Transverse colon (tissue), 4 donors: ENCODE results near the gene SNRPE.

Experiments
- POLR2AphosphoS5 ChIP-seq, 3 donors: sonication (generic); formaldehyde crosslinking; IDR thresholded peaks; one replicate each; pipeline ENCODE4 v1.6.1; 2016; ENCODE audit warnings: antibody characterized with exemption in 3 of 3
- TF ChIP-seq, protein P1 (sequence below), 5 experiments: fragments of 200-600 bp in 3 of 5; fragments of 450-650 bp in 2 of 5; sonication (generic) in 3 of 5; IDR thresholded peaks; 1 replicate in 2 of 5; 2 replicates in 3 of 5; pipeline ENCODE4 v1.5.1; 2016 to 2017; ENCODE audit warnings: antibody characterized with exemption in 5 of 5, inconsistent platforms in 3 of 5, mild to moderate bottlenecking in 2 of 5, moderate library complexity in 1 of 5

DNA sequence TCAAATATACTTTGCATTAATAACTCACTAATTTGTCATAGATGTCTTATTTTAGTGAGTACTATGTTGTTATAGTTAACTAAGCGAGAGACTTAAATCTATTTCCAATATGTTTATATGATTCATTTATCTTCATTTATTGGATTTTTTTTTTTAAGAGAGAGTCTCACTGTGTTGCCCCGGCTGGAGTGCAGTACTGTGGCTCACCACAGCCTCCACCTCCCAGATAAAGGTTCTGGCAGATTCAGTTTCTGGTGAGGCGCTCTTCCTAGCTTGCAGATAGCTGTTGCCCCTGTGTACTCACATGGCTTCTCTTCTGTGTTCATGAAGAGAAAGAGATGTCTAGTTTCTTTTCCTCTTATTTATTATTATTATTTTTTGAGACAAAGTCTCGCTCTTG lies 43.9 kb downstream of the SNRPE start:
- TF ChIP-seq, protein P1, sequence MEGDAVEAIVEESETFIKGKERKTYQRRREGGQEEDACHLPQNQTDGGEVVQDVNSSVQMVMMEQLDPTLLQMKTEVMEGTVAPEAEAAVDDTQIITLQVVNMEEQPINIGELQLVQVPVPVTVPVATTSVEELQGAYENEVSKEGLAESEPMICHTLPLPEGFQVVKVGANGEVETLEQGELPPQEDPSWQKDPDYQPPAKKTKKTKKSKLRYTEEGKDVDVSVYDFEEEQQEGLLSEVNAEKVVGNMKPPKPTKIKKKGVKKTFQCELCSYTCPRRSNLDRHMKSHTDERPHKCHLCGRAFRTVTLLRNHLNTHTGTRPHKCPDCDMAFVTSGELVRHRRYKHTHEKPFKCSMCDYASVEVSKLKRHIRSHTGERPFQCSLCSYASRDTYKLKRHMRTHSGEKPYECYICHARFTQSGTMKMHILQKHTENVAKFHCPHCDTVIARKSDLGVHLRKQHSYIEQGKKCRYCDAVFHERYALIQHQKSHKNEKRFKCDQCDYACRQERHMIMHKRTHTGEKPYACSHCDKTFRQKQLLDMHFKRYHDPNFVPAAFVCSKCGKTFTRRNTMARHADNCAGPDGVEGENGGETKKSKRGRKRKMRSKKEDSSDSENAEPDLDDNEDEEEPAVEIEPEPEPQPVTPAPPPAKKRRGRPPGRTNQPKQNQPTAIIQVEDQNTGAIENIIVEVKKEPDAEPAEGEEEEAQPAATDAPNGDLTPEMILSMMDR (IDR thresholded peaks at IDR 0.05): no peak
- TF ChIP-seq POLR2AphosphoS5 (IDR thresholded peaks at IDR 0.05): no peak
